ENCODE results near the gene IRF6. TPM values are rescaled to one million over a fixed set of nuclear protein-coding genes. Genes with fewer than 3 reads are reported as not detected.

Gene IRF6
- total and polyA plus RNA-seq, 2 donors, result 9.3 to 25.0 TPM

DNA sequence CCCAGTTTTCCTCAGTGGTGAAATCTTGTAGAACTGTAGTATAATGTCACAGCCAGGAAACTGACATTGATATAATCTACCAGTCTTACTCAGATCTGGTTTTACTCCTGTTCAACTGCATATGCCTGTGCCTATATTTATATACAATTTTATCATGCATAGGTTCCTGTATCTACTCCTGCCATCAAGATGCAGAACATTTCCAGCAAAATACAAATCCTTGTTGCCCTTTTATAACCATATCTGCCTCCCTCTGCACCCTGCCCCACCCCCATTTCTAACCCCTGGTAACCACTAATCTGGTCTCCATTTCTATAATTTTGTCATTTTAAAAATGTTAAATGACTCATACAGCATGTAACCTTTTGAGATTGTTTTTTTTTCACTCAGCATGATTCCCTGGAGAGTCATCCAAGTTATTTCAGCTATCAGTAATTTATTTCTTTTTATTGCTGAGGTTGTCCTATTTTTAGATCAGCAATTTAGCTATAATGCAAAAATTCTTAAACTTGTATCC lies 29.9 kb upstream of the IRF6 start:
- peaks cover 12% of the 10 kb centered on the region for H3K36me3 ChIP-seq (ENCODE audit: insufficient read depth)
- DNase-seq (ENCODE audit: extremely low spot score), result no peak
- no peak overlapping the region for H3K4me3 ChIP-seq (ENCODE audit: low read depth, low read length)
- H3K27ac ChIP-seq (ENCODE audit: low read depth), result no peak overlapping the region
- H3K4me1 ChIP-seq (ENCODE audit: insufficient read depth), result no peaks in the 10 kb centered on the region

DNA sequence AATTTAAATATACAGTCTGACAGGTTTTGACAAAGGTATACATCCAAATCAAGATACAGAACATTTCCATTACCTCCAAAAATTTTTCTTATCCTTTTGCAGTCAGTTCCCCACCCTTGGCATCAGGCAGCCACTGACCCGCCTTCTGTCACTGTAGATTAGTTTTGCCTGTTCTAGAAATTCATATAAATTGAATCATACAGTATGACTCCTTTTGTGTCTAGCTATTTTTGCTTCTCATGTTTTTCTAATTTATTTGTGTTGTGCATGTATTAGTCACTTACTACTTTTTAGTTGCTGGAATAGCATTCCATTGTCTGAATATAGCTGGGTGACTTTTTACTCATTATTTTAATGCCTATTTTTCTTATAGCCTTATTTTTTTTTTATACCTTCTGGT lies 25.7 kb upstream of the IRF6 start:
- Histone ChIP-seq H3K4me1 (ENCODE audit: insufficient read depth) (no peaks in the 10 kb centered on the region), H3K4me3 (ENCODE audit: low read depth, low read length) (no peak overlapping the region), H3K27ac (ENCODE audit: low read depth) (no peak overlapping the region), H3K36me3 (ENCODE audit: insufficient read depth) (peaks cover 12% of the 10 kb centered on the region)
- WGBS, result 90% methylated on average over 1 of the region's 1 CpG
- no peak for DNase-seq (ENCODE audit: extremely low spot score)

DNA sequence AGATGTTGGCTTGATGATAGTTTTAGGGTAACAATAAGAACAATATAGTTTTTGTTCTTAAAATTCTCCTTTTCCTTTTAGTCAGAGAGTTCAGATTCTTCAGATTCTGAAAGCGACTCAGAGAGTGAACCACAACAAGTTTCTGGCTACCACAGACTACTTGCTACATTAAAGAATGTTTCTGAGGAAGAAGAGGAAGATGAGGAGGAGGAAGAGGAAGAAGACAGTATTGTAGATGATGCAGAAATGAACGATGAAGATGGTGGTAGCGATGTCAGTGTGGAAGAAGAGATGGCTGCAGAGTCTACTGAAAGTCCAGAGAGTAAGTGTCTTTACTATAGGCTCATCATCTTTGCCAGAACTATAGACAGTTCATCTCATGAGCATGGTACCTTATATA lies 24.8 kb upstream of the IRF6 start:
- no peaks in the 10 kb centered on the region for H3K4me1 ChIP-seq (ENCODE audit: insufficient read depth)
- no peak for DNase-seq (ENCODE audit: extremely low spot score)
- WGBS, result 93% methylated on average over 3 of the region's 3 CpGs
- H3K27ac ChIP-seq (ENCODE audit: low read depth), result no peak overlapping the region
- H3K4me3 ChIP-seq (ENCODE audit: low read depth, low read length), result no peak overlapping the region
- H3K36me3 ChIP-seq (ENCODE audit: insufficient read depth), result peaks cover 12% of the 10 kb centered on the region

DNA sequence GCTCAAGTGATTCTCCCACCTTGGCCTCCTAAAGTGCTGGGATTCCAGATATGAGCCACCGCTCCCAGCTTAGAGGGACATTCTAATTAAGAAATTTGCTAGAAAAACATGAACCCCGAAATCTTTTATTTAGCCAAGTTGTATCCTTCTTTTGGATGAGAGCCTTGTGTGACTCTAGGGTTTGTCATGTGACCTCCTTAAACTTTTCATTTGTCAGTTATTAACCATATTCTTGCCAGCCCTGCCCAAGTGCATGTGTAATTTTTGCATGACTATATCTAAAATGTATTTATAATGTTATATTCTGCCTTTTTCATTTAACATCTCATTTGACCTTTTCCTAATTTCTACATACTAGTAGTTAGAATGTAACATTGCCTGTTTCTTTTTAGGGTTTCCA lies 23.8 kb upstream of the IRF6 start:
- DNase-seq (ENCODE audit: extremely low spot score), result no peak
- H3K27ac ChIP-seq (ENCODE audit: low read depth), result no peak overlapping the region
- no peaks in the 10 kb centered on the region for H3K4me1 ChIP-seq (ENCODE audit: insufficient read depth)
- 87% methylated on average over 2 of the region's 2 CpGs for WGBS
- peaks cover 12% of the 10 kb centered on the region for H3K36me3 ChIP-seq (ENCODE audit: insufficient read depth)
- H3K4me3 ChIP-seq (ENCODE audit: low read depth, low read length), result no peak overlapping the region

DNA sequence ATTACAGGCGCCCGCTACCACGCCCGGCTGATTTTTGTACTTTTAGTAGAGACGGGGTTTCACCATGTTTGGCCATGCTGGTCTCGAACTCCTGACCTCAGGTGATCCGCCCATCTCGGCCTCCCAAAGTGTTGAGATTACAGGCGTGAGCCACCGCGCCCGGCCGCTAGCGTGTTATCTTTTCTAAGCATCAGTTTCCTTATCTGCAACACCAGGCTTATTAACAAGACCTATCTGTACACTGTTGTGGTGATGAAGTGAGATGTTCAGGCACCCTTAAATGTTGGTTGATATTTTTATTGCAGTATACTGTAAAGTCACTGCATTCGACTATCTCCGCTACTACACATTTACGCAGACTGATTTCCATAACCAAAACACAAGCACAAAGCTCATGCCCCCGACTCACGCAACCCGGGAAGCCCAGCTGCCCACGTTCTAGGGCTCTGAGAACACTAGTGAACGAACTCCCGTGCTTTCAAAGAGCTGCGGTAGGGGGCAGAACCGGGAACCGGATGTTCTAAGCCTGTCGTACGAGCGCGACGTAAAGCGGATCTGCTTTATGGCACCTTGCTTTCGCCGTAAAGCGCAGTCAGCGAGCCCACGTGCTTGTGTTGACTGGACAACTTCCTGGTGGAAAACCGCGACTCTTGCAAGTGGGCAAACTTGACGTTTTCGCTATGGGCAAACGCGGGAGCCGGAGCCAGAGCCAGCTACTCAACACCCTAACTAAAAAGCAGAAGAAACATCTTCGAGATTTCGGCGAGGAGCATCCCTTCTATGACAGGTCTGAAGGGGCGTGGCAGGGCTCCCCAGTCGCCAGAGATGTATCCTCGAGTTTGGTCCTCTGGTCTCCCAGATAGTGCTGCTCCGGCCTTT lies 21.7 kb upstream of the IRF6 start, which contains the start of gene UTP25:
Gene UTP25, plus strand, starts transcription at position 589 of the 879 bp plus-strand sequence. Its CDS starts 92 bp downstream, at position 681.
- DNase-seq (ENCODE audit: extremely low spot score), result peak; percentile 91
- peak within 1 kb of the TSS; percentile 67 for H3K27ac ChIP-seq (ENCODE audit: low read depth)
- peak within 1 kb of the TSS; percentile 77 for H3K4me3 ChIP-seq (ENCODE audit: low read depth, low read length)
- no peaks in the 10 kb centered on the region for H3K4me1 ChIP-seq (ENCODE audit: insufficient read depth)
- H3K36me3 ChIP-seq (ENCODE audit: insufficient read depth), result peaks cover 4% of the 10 kb centered on the region
- WGBS, result 18% methylated on average over 51 of the region's 51 CpGs

DNA sequence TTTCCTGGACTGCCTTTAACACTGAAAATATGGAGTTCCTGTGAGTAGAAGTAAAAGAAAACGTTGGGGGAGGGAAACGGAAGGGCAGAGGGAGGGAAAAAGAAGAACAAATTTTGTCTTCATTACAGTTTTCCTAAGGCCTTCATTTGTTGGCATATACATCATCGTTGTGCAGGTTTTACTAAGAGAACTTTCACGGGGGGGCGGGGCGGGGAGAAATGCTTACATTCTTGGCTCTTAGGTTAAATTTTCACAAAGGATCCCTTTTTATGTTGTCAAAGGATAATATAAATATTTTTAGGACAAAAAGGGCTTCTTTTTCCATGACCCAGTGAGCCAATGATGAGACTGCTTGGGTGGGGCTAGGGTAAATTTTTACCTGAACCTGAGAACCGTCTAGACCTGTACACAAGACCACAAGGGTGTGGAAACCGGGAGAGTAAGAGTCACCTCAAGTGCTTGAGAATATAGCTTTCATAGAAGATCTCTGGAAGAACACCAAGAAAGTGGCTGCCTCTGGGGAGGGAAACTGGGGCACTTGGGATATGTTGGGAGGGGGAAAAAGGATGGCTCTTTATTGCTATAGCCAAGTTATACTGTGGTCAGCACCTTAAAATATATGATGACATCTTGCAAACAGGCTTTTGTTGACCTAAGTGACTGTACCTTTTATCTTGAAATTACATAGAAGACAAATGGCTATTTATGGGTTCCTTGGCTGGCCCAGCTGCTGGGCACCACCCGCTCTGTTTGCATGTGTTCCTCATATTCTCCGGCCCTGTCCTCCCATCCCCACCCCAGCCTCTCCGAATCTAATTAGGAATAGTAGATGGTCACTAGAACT lies 19.9 kb upstream of the IRF6 start:
- no peaks in the 10 kb centered on the region for H3K36me3 ChIP-seq (ENCODE audit: insufficient read depth)
- no peak for DNase-seq (ENCODE audit: extremely low spot score)
- WGBS, result 75% methylated on average over 11 of the region's 11 CpGs
- H3K4me3 ChIP-seq (ENCODE audit: low read depth, low read length), result no peak overlapping the region
- no peak overlapping the region for H3K27ac ChIP-seq (ENCODE audit: low read depth)
- H3K4me1 ChIP-seq (ENCODE audit: insufficient read depth), result no peaks in the 10 kb centered on the region

DNA sequence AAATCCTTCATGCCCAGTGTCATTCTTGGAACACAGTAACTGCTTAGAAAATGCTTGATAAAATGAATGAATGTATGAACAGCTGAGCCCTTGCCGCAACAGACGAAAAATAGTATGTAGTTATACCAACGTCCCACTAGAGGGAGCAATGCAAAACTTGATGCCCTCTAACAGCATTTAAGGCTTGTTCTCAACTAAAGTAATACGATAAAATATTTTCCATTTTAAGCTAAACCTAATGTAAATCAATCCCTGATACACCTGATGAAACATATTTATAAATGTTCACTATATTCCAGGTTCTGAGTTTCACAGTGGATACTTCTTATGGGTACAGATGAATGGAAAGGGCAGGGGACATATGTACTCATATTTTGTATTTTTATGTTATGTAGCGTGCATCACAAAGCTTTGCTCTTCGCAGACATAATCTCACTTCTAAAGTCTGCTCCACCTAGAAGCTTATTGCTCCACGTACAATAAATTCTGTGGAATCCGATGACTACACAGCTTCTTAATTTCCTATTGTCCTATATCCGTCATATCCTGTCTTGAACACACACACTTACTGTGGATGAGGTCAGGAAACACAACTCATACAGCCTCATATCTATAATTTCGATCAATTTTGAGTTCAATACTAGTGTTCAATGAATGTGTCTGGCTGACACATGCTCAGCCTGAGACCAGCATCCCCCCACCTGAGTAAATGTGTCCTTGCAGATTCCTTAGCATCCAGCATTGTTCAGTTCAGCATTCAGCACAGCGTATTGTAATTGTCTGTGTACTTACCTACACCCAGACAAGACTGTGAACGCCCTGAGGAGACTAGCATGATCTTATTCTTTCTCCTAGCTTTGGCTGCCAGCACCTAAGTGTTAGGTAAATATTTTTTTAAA lies 17.4 kb upstream of the IRF6 start:
- no peak overlapping the region for H3K4me3 ChIP-seq (ENCODE audit: low read depth, low read length)
- no peak for DNase-seq (ENCODE audit: extremely low spot score)
- no peaks in the 10 kb centered on the region for H3K36me3 ChIP-seq (ENCODE audit: insufficient read depth)
- H3K27ac ChIP-seq (ENCODE audit: low read depth), result no peak overlapping the region
- no peaks in the 10 kb centered on the region for H3K4me1 ChIP-seq (ENCODE audit: insufficient read depth)
- WGBS, result 36% methylated on average over 12 of the region's 12 CpGs

DNA sequence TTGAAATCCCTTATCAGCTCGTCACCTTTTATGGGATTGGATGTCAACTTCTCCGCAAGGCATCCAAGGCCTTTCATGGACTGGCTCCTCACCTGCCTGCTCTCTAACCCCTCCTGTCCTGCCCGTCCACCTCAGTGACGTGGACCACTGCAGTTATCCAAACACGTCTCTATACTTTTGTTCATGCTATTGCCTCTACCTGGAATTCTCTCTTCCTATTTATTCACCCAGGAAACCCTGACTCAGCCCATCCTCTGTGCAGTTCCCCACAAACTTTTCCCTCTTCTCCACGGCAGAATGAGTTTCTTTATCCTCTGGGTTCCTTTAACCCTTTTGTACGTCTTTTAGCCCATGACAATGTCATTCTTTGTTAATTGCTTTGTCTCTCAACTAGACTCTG lies 16.8 kb upstream of the IRF6 start:
- no peaks in the 10 kb centered on the region for H3K4me1 ChIP-seq (ENCODE audit: insufficient read depth)
- no peaks in the 10 kb centered on the region for H3K36me3 ChIP-seq (ENCODE audit: insufficient read depth)
- H3K4me3 ChIP-seq (ENCODE audit: low read depth, low read length), result no peak overlapping the region
- WGBS, result 52% methylated on average over 7 of the region's 7 CpGs
- no peak for DNase-seq (ENCODE audit: extremely low spot score)
- no peak overlapping the region for H3K27ac ChIP-seq (ENCODE audit: low read depth)

DNA sequence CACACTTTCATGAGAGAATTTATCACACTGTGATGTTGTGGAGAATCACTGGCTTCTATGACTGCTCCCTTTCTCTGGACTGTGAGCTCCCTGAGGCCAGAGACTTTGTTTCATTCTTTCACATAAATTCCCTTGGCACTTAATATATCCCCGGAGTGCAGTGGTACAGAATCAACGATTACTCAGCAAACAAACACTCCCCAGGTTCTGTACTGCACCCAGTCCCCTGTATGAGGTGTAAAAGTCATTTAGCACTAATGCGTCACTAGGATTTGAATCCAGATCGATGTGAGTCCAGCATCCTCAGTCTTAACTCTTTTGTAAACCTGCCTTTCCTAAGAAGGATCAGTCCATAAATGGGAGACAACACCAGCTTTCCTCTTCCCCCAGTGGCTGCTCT lies 15.0 kb upstream of the IRF6 start:
- Histone ChIP-seq H3K4me3 (ENCODE audit: low read depth, low read length) (no peak overlapping the region), H3K27ac (ENCODE audit: low read depth) (no peak overlapping the region), H3K36me3 (ENCODE audit: insufficient read depth) (no peaks in the 10 kb centered on the region), H3K4me1 (ENCODE audit: insufficient read depth) (no peaks in the 10 kb centered on the region)
- WGBS, result 61% methylated on average over 4 of the region's 4 CpGs
- DNase-seq (ENCODE audit: extremely low spot score), result no peak

DNA sequence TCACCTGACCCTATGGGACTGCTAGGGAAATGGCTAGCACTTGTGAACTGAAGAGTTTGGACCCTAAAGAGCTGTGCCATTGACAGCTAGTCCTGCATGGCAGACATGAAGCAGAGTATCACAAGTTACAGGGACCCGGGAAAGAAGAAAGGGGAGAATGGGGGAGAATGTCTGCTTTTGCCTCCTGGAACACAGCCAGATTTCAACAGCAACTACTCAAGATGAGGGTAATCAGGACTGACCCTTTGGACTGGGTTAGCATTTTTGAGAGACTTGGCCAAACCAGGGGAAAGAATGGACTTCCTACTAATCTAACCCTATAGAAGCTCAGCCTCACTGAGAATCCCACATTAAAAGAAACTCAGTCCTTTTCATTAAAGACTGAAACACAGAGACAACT lies 13.1 kb upstream of the IRF6 start:
- 34% methylated on average over 1 of the region's 1 CpG for WGBS
- Histone ChIP-seq H3K4me3 (ENCODE audit: low read depth, low read length) (no peak overlapping the region), H3K36me3 (ENCODE audit: insufficient read depth) (no peaks in the 10 kb centered on the region), H3K27ac (ENCODE audit: low read depth) (no peak overlapping the region), H3K4me1 (ENCODE audit: insufficient read depth) (no peaks in the 10 kb centered on the region)
- no peak for DNase-seq (ENCODE audit: extremely low spot score)

DNA sequence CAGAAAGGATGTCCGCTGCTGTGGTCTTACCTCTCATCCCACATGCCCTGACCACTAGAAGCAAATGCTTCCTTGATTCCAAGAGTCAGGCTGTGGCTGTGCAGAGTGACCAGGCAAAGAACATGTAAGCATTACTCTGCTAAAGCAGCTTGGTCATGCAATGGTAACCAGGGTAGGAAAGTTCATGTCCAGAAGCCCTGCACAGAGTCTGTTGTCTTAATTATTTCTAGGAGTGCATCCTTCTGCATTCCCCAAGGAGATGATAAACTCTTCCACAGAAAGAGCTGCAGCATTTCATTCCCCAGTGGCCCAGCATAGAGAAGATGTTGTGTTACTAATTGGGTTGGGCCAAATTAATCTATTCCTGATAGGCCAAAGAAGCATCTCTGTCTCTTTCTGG lies 11.7 kb upstream of the IRF6 start:
- no peak for DNase-seq (ENCODE audit: extremely low spot score)
- Histone ChIP-seq H3K4me1 (ENCODE audit: insufficient read depth) (no peaks in the 10 kb centered on the region), H3K36me3 (ENCODE audit: insufficient read depth) (no peaks in the 10 kb centered on the region), H3K27ac (ENCODE audit: low read depth) (no peak overlapping the region), H3K4me3 (ENCODE audit: low read depth, low read length) (no peak overlapping the region)
- WGBS, result 97% methylated on average over 1 of the region's 1 CpG

DNA sequence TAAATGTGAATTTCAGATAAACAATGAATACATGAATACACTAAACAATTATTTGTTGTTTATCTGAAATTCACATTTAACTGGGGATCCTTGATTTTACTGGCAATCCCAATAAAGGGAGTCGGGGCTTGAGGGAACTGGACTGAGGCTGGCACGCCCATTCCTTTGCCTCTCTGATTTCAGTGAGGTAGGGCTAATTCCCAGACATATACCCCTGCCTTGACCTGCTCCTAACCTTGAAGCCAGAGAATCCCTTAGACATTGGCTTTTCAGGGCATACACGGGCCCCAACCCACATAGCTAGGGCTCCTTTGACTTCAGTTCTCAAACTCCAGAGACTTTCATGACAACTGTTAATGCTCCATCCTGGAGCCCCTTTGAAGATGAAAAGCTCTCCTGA lies 11.0 kb upstream of the IRF6 start:
- 54% methylated on average over 3 of the region's 3 CpGs for WGBS
- H3K36me3 ChIP-seq (ENCODE audit: insufficient read depth), result no peaks in the 10 kb centered on the region
- H3K4me3 ChIP-seq (ENCODE audit: low read depth, low read length), result no peak overlapping the region
- no peak for DNase-seq (ENCODE audit: extremely low spot score)
- no peak overlapping the region for H3K27ac ChIP-seq (ENCODE audit: low read depth)
- no peaks in the 10 kb centered on the region for H3K4me1 ChIP-seq (ENCODE audit: insufficient read depth)

DNA sequence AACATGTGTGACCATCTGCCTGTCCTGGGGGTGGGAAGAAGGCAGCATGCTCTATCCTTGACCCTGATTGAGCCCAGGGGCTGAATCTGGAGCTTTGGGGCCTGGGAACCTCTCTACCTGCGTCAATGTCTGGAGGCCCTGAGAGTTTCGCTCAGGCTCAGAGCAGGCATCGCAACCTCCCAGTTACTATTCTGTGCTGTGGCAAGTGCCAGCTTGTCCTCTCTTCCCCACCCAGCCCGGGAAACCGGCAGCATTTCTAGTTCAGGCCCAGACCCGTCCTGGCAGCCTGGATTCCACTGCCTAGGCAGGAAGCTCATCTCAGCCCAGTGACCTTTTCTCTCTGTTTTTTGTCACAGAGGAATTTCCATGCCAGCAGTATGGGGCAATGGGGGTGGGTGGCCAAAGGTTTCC lies 10.0 kb upstream of the IRF6 start:
- WGBS, result 71% methylated on average over 6 of the region's 6 CpGs
- Histone ChIP-seq H3K27ac (ENCODE audit: low read depth) (peak overlapping the region; percentile 88), H3K36me3 (ENCODE audit: insufficient read depth) (no peaks in the 10 kb centered on the region), H3K4me1 (ENCODE audit: insufficient read depth) (no peaks in the 10 kb centered on the region), H3K4me3 (ENCODE audit: low read depth, low read length) (no peak overlapping the region)
- peak; percentile 86 for DNase-seq (ENCODE audit: extremely low spot score)

Measured in urinary bladder (tissue), 4 donors.